ENCODE data around the gene DOHH.
"Not testable (repeated sequence)": the region's sequence is repeated elsewhere in the genome, so short reads cannot be mapped to it uniquely, and the experiment has no call there.

Gene DOHH

DNA sequence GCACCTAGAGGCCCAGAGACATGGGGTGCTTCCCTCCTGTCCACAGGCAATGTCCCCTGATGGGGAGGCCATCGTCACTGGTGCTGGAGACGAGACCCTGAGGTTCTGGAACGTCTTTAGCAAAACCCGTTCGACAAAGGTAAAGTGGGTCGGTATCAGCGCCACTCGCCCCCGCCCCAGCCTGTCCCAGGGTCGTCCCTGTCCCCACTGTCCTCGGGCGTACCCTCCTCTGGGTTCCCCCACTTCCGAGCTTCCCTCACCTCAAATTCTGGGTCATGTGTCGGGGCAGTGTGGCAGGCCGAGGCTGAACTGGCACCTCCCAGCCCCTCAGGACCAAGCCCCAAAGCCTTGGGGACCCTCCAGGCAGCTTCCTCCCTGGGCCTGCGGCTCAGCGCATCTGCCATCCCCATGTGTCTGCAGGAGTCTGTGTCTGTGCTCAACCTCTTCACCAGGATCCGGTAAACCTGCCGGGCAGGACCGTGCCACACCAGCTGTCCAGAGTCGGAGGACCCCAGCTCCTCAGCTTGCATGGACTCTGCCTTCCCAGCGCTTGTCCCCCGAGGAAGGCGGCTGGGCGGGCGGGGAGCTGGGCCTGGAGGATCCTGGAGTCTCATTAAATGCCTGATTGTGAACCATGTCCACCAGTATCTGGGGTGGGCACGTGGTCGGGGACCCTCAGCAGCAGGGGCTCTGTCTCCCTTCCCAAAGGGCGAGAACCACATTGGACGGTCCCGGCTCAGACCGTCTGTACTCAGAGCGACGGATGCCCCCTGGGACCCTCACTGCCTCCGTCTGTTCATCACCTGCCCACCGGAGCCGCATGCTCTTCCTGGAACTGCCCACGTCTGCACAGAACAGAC is 34.1 kb upstream of the DOHH start:
- DNase-seq (ENCODE audit: low read depth): no peak

DNA sequence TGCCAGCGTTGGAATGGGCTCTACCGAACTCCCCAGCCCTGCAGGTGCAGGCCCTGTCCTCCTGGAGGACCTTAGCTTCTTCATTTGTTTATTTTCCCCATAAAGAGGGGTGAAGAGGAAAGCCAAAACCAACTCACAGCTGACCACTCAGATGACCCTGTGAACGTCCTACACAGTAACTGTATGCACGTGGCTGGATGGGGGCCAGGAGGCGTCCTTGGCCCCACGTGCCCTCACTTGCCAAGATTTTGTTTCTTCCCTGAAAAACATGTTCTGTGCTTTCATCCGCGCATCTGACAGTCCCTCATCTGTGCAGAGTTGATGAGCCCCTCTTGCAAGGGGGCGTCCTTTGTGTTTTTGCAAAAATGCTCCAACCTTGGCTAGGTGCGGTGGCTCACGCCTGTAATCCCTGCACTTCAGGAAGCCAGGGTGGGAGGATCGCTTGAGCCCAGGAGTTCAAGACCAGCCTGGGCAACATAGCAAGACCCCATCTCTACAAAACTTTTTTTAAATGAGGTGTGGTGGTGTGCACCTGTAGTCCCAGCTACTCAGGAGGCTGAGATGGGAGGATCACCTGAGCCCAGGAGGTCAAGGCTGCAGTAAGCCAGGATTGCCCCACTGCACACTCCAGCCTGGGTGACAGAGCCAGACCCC is 33.2 kb upstream of the DOHH start:
- no peak for DNase-seq (ENCODE audit: low read depth)

DNA sequence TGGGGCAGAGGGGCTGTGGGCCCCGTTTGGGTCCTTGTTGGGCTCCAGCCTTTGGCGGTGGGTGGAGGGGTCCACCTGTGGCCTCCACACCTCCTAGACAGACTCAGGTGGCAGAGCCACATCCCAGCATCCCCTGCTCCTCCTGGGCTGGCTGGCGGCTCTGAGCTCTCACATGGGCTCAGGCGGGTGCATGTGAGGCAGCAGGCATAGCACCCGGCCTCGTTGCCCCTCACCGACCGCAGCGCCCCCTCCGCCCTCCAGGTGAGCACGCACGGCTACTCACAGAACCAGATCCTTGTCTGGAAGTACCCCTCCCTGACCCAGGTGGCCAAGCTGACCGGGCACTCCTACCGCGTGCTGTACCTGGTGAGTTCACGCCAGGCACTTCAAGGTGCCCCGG is 32.6 kb upstream of the DOHH start:
- DNase-seq (ENCODE audit: low read depth): no peak

DNA sequence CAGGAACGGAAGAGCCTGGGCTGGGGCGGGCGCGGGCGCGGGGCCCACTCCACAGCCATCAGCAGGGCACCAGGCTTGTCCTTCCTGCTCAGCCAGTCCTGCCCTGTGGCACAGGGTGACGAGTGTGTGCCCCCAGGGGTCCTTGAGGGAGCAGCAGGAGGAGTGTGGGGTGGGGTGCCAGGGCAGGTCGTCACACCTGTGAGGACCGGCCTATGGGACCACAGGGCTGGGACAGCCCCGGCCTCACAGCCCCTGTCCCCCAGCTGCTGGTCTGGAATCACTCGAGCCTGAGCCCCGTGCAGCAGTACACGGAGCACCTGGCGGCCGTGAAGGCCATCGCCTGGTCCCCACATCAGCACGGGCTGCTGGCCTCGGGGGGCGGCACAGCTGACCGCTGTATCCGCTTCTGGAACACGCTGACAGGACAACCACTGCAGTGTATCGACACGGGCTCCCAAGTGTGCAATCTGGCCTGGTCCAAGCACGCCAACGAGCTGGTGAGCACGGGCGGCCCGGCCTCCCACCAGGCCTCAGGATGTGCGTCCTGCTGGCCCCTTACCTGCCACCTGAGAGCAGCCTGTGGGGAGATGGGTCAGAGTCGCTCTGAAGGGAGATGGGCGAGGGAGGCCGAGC is 31.8 kb upstream of the DOHH start:
- no peak for DNase-seq (ENCODE audit: low read depth)

DNA sequence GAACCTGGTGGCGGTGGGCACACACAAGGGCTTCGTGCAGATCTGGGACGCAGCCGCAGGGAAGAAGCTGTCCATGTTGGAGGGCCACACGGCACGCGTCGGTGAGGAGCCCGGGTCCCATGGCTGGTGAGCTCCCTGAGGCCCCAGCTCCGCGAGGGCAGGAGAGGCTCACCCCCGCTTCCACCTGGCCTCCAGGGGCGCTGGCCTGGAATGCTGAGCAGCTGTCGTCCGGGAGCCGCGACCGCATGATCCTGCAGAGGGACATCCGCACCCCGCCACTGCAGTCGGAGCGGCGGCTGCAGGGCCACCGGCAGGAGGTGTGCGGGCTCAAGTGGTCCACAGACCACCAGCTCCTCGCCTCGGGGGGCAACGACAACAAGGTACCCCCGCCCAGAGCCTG is 31.2 kb upstream of the DOHH start:
- DNase-seq (ENCODE audit: low read depth): no peak

DNA sequence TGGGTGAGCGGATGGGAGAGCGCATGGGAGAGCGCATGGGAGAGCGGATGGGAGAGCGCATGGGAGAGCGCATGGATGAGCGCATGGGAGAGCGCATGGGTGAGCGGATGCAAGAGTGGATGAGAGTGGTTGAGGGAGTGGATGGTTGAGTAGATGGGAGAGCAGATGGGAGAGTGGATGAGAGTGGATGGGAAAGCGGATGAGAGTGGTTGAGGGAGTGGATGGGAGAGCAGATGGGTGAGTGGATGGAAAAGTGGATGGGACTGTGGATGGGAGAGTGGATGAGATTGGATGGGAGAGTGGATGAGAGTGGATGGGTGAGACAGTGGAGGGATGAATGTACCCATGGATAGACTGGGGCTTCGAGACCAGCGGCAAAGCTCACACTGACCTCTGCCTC is 29.9 kb upstream of the DOHH start:
- no peak for DNase-seq (ENCODE audit: low read depth)

DNA sequence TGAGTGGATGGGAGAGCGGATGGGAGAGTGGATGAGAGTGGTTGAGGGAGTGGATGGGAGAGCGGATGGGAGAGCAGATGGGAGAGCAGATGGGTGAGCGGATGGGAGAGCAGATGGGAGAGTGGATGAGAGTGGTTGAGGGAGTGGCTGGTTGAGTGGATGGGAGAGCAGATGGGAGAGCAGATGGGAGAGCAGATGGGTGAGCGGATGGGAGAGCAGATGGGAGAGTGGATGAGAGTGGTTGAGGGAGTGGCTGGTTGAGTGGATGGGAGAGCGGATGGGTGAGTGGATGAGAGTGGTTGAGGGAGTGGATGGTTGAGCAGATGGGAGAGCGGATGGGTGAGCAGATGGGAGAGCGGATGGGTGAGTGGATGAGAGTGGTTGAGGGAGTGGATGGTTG is 28.8 kb upstream of the DOHH start:
- not testable (repeated sequence) for DNase-seq (ENCODE audit: low read depth)

DNA sequence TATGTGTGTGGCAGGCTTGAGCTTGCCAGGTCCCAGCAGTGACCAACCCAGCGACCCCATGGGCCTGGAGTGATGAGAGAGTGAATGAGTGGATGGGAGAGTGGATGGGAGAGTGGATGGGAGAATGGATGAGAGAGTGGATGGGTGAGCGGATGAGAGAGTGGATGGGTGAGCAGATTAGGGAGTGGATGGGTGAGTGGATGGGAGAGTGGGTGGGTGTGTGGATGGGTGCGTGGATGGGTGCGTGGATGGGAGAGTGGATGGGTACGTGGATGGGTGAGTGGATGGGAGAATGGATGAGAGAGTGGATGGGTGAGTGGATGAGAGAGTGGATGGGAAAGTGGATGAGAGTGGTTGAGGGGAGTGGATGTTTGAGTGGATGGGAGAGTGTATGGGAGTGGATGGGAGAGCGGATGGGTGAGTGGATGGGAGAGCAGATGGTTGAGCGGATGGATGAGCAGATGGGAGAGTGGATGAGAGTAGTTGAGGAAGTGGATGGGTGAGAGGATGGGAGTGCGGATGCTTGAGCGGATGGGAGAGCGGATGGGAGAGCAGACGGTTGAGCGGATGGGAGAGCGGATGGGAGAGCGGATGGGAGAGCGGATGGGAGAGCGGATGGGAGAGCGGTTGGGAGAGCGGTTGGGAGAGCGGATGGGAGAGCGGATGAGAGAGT is 28.2 kb upstream of the DOHH start:
- DNase-seq (ENCODE audit: low read depth): no peak

DNA sequence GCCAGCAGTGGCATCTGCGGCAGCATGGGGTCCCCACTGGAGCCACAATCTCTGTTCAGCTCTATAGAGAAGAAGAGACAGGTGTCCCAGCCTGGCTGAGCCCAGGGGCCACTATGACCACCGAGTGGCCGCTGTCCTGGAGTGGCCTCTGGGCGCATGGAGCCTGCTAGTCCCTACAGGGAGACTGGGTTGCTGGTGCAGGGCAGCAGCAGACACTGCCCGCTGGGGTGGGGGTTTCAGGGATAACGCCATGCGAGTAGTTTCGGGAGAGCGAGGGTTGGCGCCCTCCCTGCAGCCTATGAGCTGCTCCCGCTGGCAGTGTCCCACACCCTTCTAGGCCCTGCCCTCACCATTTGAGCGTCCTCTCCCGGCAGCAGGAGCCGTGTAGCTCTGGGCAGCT is 27.6 kb upstream of the DOHH start:
- DNase-seq (ENCODE audit: low read depth): no peak

DNA sequence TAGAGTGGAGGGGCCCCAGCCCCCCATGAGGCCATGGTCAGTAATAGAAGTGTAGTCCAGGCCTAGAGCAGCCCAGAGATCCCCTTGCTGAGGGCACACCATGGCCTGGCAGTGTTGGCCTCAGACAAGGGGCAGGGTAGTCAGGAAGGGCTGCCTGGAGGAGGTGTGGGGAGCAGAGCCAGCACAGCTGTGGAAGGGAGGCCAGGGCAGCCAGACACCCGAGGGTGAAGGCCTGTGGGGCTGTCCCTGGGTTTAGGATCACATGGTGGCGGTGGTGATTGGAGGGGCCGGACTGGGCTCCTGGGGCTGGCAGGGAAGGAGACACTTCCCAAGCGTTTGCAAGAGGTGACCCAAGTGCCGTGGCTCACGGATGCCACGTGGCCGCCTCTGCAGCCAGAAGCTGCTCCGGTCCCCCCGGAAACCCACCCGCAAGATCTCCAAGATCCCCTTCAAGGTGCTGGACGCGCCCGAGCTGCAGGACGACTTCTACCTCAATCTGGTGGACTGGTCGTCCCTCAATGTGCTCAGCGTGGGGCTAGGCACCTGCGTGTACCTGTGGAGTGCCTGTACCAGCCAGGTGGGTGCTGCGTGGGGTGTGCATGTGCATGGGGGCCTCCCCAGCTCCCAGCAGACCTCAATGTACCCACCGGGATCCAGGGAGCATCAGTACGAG is 26.9 kb upstream of the DOHH start:
- DNase-seq (ENCODE audit: low read depth): no peak

DNA sequence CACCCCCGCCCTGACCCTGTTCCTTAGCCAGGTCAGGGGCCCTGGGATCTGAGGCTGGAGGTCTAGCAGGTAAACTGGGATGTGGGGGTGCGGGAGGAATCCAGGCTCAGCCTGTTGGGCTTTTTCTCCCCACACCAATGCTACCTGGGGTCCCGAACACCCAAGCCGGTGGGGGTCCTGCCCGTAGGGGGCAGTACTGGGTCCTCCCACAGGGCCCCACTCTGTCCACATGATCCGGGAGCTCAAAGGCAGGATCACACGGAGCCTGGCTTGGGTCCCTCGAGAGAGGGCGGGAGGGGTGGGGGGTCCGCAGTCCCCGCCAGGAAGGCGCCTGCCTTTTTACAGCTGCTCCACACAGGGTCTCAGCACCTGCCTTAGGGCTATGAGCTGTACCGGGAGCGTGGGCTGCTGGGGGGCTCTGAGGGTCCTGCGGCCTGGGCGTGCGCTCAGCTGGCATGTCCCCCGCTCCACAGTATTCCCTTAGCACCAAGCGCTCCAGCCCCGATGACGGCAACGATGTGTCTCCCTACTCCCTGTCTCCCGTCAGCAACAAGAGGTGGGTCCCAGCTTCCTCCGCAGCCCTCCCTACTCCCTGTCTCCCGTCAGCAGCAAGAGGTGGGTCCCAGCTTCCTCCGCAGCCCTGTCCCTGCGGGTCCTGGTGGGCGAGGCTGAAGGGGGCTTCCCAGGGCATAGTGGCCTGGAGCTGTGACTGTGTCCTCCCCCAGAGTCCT is 26.2 kb upstream of the DOHH start:
- no peak for DNase-seq (ENCODE audit: low read depth)

DNA sequence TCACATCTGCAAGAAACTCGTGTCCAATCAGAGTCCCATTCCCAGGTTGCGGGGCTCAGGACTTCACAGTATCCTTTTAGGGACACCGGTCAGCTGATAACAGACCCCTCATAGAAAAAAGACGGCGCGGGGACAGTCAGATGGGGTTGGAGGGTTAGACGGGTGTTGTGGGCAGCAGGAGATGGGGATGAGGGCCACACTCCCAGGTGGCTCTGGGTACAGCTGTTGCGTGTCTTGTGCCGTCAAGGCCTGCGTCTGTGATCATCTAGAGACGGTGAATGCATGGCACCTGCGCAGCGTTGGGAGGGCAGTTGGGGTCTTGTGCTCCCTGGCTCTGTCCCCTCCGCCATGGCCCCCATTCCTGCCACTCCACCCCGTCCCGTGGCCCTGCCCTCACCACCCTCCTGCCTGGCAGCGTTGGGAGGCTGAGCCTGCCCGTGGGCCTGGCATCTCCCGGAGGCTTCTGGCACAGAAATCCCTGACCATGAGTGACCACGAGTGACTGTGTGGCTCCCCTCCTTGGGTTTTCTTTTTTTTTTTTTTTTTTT is 24.5 kb upstream of the DOHH start:
- DNase-seq (ENCODE audit: low read depth): no peak

DNA sequence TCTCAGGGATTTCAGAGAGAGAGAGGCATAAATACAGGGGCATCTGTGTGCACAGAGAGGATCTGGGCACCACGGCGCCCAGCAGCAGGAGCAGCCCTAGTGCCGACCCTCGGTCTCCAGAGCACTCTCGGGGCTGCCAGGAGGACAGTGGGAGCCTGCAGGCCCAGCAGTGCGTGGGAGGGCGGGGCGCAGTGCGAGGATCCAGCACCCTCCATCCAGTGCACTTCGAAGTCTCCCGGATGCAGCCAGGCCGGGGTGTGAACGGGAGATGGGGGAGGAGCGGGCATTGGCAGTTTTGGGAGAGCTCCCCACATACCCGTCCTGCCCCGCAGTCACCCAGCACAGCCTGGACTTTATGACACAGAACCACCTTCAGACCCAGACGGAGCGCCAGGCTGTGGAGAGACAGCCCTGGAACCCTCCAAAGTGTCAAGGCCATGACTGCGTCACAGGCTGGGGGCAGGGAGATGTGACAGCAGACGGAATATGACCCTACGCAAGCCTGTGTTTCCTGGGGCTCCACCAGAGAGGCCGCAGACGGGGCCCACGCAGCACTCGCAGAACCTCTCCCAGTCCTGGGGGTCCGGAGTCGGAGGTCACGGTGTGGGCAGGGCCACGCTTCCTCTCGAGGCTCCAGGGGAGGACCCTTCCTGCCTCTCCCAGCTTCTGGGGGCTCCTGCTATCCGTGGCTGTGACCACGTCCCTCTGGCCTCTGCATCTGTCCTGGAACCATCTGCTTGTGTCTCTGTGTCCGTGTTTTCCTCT is 23.8 kb upstream of the DOHH start:
- no peak for DNase-seq (ENCODE audit: low read depth)

DNA sequence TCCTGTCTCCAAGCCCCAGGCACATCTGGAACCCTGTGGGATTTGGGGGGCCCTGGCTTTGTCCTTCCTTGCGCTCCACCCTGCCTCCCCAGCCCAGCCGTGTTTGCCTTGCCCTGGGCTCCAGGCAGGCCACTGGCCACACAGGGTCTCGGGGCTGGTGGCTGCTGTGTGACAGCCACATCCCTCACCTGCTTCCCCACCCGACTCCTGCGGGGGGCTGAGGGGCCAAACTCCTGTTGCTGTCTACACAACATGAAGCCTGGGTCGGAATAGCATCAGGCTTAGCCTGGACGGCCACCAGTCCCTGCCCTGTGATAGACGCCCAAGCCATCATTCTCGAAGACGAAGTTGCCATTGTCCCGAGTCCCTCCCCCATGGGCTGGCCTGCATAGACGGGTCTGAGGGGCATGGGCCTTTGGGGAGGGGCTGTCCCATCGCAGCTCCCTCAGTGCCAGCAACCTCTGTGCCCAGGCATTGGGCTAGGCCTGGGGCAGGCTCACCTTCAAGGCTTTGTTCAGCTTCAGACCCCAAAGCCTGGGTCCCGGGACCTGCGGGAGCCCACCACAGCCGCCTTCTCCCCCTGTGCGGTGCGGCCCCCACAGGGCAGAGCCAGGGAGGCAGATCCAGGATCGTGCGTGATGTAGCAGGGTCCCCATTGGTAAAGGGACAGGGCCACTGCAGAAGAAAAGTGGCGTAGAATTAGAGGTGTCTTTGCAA is 23.0 kb upstream of the DOHH start:
- DNase-seq (ENCODE audit: low read depth): no peak

DNA sequence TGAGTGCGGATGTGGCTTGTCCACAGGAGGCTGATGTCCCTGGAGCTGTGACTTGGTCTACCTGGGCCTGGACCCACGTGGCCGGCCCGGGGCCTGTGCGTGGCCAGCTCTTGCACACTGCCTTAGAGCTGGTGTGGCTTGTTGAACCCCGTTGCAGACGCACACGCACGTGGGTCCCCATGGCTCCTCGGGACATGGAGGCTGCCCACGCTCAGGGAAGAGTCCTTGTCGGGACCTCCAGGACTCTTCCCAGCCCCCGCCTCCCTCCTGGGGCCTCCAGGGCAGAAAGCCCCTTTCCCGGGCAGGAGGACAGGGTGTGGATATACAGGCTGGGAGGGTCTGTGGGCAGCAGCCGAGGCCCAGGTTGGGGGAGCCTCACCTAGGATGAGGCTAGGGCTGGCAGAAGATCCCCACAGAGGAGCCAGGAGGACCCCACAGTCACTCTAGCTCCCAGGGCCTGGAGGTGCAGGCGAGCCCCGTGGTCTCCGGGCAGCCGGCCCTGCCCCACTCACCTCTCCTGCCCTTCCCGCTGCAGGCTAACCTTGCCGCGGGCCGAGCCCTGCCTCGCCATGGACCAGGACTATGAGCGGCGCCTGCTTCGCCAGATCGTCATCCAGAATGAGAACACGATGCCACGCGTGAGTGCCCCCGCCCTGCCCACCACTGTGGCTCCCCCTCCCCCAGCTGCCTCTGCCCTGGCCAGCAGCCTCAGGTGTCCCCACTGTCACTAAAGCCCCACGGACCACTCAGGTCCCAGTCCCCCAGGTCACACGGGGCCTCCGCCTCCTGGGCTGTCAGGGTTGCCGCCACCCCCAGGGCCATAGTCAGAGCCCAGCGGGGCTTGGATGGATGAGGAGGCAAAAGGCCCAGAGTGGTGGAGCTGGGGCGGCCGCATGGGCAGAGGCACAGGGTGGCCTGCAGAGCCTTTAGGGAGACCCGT is 22.2 kb upstream of the DOHH start:
- no peak for DNase-seq (ENCODE audit: low read depth)

DNA sequence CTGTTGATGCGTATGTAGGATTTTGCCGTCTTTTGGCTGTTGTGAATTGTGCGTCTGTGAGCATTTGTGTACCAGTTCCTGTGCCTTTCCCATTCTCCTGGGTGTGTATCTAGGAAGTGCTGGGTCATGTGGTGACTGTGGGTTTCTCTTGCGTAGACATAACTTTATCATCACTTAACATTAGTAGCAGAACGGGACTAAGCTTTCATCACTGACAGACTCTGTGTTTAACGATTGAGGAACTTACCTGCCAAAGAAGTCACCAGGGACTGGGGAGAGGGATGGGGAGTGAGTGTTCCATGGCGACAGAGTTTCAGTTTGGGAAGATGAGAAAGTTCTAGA is 20.6 kb upstream of the DOHH start:
- no peak for DNase-seq (ENCODE audit: low read depth)

DNA sequence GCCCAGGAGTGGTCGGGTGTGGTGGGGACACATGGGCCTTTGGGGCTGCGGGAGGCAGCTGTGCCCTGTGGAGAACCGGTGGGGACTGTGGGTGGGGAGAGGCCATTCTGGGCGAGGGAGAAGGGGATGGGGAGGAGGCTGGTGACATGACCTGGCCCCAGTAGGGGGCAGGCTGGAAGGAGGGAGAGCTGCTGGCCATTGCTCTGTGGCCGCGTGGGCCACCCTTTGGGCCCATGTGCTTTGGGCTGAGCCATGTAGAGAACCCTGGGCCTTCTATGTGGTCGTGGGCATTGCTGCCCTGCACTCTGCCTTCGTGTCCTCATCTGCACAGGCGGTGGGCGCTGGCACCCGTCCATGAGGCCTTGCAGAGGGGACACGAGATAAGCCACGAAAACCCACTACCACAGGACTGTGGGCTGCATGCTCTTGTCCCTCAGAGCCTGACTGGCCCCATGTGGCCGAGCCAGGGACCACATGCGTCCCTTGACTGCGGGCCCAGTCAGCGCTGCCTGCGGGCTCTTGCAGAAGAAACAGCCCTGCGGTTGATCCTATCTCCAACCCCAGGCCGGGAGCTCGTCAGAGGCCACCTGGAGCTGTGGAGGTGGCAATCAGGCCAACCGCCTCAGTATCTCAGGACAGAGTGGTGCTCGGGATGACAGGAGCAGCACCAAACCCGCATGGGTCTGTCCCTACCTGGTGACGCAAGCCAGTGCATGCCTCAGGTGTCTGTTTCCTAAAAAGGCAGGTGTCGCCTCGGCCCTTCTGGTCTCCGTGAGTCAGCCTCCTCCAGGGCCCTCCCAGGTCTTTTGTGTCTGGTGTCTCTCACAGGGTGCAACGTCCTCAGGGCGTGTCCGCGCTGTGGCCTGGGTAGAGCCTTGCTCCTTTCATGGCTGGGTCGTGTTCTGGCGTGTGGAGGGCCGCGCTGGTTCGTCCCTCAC is 20.0 kb upstream of the DOHH start:
- DNase-seq (ENCODE audit: low read depth): no peak

DNA sequence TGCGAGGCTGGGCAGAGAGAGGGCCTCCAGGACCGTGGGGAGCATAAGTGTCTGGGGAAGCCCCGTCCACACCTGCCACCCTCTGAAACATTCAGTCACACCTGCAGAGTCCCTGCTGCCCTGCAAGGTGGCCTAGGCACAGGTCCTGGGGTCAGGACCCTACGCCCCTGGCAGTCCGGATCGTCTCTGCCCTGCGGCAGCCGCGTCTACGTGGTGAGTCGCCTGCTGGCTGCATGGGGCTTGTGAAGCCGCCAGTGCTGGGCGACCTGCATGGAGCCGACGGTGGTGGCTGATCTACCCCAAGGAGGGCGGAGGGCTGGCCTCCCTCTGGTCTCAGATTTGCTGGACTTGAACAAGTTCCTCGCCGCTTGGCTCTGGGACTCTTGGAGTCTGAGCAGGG is 18.7 kb upstream of the DOHH start:
- DNase-seq (ENCODE audit: low read depth): no peak

All from activated T-cell treated with anti-CD3 and anti-CD28 coated beads for 48 hours (primary cell).